ENCODE results near the gene CCNI2. TPM values are rescaled to one million over a fixed set of nuclear protein-coding genes. Genes with fewer than 3 reads are reported as not detected.

The CCNI2 gene
- total RNA-seq, 1 experiment from 2014 or later: 0.49 TPM

DNA sequence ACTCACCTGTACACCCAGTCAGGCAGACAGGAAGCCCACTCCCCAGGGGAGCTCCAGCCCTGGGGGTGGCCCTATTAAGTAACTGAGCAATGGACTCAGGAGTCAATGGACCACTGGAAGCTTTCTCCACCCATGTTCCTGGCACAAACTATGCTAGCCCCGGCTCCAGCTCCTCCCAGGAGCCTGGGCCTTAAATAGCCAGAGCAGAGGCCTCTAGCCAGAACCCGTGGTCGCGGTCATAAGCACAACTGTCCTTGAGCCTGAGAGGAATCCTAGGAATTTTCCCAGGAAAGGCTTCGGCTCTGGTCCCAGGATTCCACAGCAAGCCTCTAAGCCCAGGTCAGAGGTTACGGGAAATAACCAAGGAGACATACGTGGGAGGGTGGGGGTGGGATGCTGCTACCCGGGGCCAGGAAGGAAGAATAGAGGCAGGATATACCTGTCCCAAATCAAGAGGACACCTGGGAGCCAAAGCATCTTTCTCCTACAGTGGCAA lies 24.3 kb downstream of the CCNI2 start:
- in situ Hi-C loops (cut with HindIII; ENCODE audit: low pct_unique_long_range_greater_than_20kb, low sequenced_read_pairs) (no loop called here), intact Hi-C loops (cut with micrococcal nuclease; ENCODE audit: unreplicated experiment) (no loop called here)
- H3K36me3 ChIP-seq (ENCODE audit: control insufficient read depth, insufficient read depth, low read length): no peaks in the 10 kb centered on the region
- H3K4me3 ChIP-seq (ENCODE audit: low read depth in 2 of 2, low read length in 2 of 2): no peak overlapping the region
- CTCF ChIA-PET: no interaction called here
- H3K9me3 ChIP-seq (ENCODE audit: control insufficient read depth, insufficient read depth, low read depth, low read length): no peaks in the 10 kb centered on the region
- no peaks in the 10 kb centered on the region for H3K27me3 ChIP-seq (ENCODE audit: control insufficient read depth, insufficient read depth, low read length)
- no peak overlapping the region for H3K27ac ChIP-seq (ENCODE audit: low read length)
- no TSS peak for BruUV-seq (replicated peaks)
- peaks cover 11% of the 10 kb centered on the region; the same call in 1 of the 2 replicates for H3K4me1 ChIP-seq (ENCODE audit: control insufficient read depth, insufficient read depth, low read length)
- TF ChIP-seq POLR2AphosphoS5 (IDR thresholded peaks at IDR 0.05; ENCODE audit: low read depth, low read length): no peak
- TF ChIP-seq TCF7L2 (IDR thresholded peaks at IDR 0.05; ENCODE audit: low read depth, low read length): no peak
- ATAC-seq (no peak), DNase-seq (ENCODE audit: low read depth, low spot score) (no peak)
- POLR2A ChIA-PET: no interaction called here

DNA sequence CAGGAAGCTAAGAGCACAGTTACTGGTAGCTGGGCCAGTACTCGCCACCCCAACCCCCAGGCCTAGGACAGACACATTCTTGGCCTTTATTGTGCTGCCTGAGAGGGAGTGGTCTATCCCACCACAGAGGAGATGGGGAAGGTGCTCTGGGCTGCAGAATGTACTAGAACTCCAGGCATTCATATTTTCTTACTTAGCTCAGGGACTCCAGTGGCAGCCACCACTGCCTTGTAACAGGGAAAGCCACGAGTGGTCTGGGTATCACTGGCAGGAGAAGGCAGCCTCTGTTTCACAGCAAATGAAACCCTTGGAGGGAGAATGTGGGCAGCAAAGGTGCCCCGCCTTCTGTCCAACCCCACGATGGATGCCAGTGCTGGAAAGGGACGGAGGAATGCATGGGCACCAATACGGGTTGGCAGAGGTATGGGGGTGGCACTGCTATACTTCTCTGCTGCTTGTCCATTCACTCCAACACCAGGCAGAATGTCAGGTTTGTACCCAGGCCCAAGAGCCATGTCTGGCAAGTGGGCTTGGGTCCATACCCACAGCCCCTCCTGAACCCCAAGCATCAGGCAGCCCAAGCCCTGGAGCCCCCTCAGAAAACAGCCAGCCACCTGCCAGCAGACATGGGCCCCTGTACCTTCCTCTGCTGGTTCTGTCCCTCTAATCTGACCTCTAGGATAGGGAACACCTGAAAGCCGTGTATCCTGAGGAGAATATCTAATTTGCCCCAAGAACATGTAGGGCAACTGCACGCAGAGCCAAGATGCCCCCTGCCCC lies 25.3 kb downstream of the CCNI2 start:
- in situ Hi-C loops (cut with HindIII; ENCODE audit: low pct_unique_long_range_greater_than_20kb, low sequenced_read_pairs) (no loop called here), intact Hi-C loops (cut with micrococcal nuclease; ENCODE audit: unreplicated experiment) (no loop called here)
- Histone ChIP-seq H3K36me3 (ENCODE audit: control insufficient read depth, insufficient read depth, low read length) (no peaks in the 10 kb centered on the region), H3K4me3 (ENCODE audit: low read depth in 2 of 2, low read length in 2 of 2) (no peak overlapping the region), H3K27me3 (ENCODE audit: control insufficient read depth, insufficient read depth, low read length) (no peaks in the 10 kb centered on the region), H3K4me1 (ENCODE audit: control insufficient read depth, insufficient read depth, low read length) (peaks cover 11% of the 10 kb centered on the region; the same call in 1 of the 2 replicates), H3K27ac (ENCODE audit: low read length) (no peak overlapping the region), H3K9me3 (ENCODE audit: control insufficient read depth, insufficient read depth, low read depth, low read length) (no peaks in the 10 kb centered on the region)
- ChIA-PET POLR2A (no interaction called here), CTCF (interaction anchor here (0.7 kb wide), 1 partner anchor 18 kb away, joined by 3 read pairs; no protein-coding TSS in a partner anchor)
- no peak for ATAC-seq
- TF ChIP-seq SIN3A (IDR thresholded peaks at IDR 0.05; ENCODE audit: borderline replicate concordance, insufficient read depth, low read depth, low read length) (no peak), POLR2AphosphoS5 (IDR thresholded peaks at IDR 0.05; ENCODE audit: low read depth, low read length) (no peak), TCF7L2 (IDR thresholded peaks at IDR 0.05; ENCODE audit: low read depth, low read length) (no peak)
- TF ChIP-seq, protein P1, sequence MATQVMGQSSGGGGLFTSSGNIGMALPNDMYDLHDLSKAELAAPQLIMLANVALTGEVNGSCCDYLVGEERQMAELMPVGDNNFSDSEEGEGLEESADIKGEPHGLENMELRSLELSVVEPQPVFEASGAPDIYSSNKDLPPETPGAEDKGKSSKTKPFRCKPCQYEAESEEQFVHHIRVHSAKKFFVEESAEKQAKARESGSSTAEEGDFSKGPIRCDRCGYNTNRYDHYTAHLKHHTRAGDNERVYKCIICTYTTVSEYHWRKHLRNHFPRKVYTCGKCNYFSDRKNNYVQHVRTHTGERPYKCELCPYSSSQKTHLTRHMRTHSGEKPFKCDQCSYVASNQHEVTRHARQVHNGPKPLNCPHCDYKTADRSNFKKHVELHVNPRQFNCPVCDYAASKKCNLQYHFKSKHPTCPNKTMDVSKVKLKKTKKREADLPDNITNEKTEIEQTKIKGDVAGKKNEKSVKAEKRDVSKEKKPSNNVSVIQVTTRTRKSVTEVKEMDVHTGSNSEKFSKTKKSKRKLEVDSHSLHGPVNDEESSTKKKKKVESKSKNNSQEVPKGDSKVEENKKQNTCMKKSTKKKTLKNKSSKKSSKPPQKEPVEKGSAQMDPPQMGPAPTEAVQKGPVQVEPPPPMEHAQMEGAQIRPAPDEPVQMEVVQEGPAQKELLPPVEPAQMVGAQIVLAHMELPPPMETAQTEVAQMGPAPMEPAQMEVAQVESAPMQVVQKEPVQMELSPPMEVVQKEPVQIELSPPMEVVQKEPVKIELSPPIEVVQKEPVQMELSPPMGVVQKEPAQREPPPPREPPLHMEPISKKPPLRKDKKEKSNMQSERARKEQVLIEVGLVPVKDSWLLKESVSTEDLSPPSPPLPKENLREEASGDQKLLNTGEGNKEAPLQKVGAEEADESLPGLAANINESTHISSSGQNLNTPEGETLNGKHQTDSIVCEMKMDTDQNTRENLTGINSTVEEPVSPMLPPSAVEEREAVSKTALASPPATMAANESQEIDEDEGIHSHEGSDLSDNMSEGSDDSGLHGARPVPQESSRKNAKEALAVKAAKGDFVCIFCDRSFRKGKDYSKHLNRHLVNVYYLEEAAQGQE (IDR thresholded peaks at IDR 0.05; ENCODE audit: insufficient read depth in 1 of 2, low read depth in 2 of 2, low read length in 1 of 2): no peak
- TF ChIP-seq, protein P2, sequence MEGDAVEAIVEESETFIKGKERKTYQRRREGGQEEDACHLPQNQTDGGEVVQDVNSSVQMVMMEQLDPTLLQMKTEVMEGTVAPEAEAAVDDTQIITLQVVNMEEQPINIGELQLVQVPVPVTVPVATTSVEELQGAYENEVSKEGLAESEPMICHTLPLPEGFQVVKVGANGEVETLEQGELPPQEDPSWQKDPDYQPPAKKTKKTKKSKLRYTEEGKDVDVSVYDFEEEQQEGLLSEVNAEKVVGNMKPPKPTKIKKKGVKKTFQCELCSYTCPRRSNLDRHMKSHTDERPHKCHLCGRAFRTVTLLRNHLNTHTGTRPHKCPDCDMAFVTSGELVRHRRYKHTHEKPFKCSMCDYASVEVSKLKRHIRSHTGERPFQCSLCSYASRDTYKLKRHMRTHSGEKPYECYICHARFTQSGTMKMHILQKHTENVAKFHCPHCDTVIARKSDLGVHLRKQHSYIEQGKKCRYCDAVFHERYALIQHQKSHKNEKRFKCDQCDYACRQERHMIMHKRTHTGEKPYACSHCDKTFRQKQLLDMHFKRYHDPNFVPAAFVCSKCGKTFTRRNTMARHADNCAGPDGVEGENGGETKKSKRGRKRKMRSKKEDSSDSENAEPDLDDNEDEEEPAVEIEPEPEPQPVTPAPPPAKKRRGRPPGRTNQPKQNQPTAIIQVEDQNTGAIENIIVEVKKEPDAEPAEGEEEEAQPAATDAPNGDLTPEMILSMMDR (IDR thresholded peaks at IDR 0.05): no peak
- BruUV-seq (replicated peaks): no TSS peak
- DNase-seq (ENCODE audit: low read depth, low spot score): no peak

DNA sequence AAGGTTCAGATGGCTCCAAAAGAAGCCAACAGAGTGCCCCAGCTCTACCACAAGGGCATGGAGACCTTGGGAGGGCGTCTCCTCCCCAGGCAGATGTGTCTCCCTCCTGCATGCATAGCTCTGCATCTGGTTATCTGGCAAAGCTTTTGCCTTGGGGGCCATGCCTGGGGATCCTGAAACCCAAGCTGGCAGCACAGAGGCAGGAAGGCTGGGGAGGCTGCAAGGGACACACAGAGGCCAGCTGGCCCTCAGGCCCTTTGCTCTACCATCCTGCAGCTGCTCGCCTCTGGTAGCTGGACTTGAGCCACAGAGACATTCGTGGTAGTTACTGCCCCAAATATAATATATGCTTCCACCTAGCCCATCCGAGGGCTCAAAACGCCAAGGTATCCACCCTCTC lies 25.9 kb downstream of the CCNI2 start:
- Histone ChIP-seq H3K36me3 (ENCODE audit: control insufficient read depth, insufficient read depth, low read length) (no peaks in the 10 kb centered on the region), H3K4me3 (ENCODE audit: low read depth in 2 of 2, low read length in 2 of 2) (no peak overlapping the region), H3K4me1 (ENCODE audit: control insufficient read depth, insufficient read depth, low read length) (peaks cover 11% of the 10 kb centered on the region; the same call in 1 of the 2 replicates), H3K27me3 (ENCODE audit: control insufficient read depth, insufficient read depth, low read length) (no peaks in the 10 kb centered on the region), H3K27ac (ENCODE audit: low read length) (no peak overlapping the region), H3K9me3 (ENCODE audit: control insufficient read depth, insufficient read depth, low read depth, low read length) (no peaks in the 10 kb centered on the region)
- BruUV-seq (replicated peaks): no TSS peak
- CTCF ChIA-PET: interaction anchor here (0.7 kb wide), 1 partner anchor 19 kb away, joined by 3 read pairs; no protein-coding TSS in a partner anchor
- ATAC-seq (no peak), DNase-seq (ENCODE audit: low read depth, low spot score) (no peak)
- in situ Hi-C loops (cut with HindIII; ENCODE audit: low pct_unique_long_range_greater_than_20kb, low sequenced_read_pairs): no loop called here
- intact Hi-C loops (cut with micrococcal nuclease; ENCODE audit: unreplicated experiment): no loop called here
- POLR2A ChIA-PET: no interaction called here
- TF ChIP-seq, protein P2 (IDR thresholded peaks at IDR 0.05): no peak
- TF ChIP-seq, protein P1 (IDR thresholded peaks at IDR 0.05; ENCODE audit: insufficient read depth in 1 of 2, low read depth in 2 of 2, low read length in 1 of 2): no peak
- TF ChIP-seq SIN3A (IDR thresholded peaks at IDR 0.05; ENCODE audit: borderline replicate concordance, insufficient read depth, low read depth, low read length) (no peak), TCF7L2 (IDR thresholded peaks at IDR 0.05; ENCODE audit: low read depth, low read length) (no peak), POLR2AphosphoS5 (IDR thresholded peaks at IDR 0.05; ENCODE audit: low read depth, low read length) (no peak)

Data from Panc1 (cell line).